ENCODE measurements around the gene STK11. TPM values are rescaled to one million over a fixed set of nuclear protein-coding genes. Genes with fewer than 3 reads are reported as not detected.

The STK11 gene
- total RNA-seq, 1 donor from 2014 or later, result 64.9 TPM

GRCh38 chr19:1251330-1252220, 46.0 kb downstream of the STK11 start:
- peak; percentile 78 for DNase-seq

- peak; percentile 74 for DNase-seq
Measured at GRCh38 chr19:1252221-1252820, 46.7 kb downstream of the STK11 start.

- peak; percentile 77 for DNase-seq
Measured at GRCh38 chr19:1252821-1253513, 47.4 kb downstream of the STK11 start.

DNA sequence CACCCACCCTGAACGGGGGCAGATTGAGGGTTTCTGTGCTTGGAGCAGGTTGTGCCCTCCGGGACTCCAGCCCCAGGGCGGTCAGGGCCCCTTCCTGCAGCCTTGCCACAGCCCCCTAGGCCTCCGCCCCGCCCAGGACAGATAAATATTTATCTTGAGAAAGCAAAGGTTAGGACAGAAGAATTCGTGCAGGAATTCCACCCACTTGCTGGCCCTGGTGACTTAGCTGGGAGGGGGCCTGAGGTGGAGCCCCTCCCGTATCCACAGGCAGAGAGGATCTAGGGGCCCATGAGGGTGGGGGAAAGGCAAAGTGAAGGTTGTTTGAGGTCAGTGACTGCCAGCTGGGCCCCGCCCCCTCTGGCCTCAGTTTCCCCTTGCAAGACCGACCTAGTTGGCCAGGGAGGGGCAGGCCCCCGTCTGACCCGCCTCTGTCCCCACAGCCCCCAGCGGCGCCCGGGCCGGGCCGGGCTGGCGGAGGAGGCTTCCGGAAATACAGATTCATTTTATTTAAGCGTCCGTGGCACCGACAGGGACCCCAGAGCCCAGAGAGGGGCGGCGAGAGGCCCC, 48.0 kb downstream of the STK11 start:
- peak; percentile 56 for DNase-seq

DNA sequence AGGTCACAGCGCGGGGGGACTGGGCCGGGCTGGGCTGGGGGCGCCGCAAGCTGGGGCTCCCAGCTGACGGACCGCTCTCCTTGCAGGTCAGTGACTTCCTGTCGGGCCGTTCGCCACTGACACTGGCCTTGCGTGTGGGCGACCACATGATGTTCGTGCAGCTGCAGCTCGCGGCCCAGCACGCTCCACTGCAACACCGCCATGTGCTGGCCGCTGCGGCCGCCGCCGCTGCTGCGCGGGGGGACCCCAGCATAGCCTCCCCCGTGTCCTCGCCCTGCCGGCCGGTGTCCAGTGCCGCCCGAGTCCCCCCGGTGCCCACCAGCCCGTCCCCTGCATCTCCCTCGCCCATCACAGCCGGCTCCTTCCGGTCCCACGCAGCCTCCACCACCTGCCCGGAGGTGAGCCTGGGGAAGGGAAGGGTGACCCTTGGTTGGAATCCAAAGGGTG, 48.5 kb downstream of the STK11 start:
- DNase-seq, result no peak

DNA sequence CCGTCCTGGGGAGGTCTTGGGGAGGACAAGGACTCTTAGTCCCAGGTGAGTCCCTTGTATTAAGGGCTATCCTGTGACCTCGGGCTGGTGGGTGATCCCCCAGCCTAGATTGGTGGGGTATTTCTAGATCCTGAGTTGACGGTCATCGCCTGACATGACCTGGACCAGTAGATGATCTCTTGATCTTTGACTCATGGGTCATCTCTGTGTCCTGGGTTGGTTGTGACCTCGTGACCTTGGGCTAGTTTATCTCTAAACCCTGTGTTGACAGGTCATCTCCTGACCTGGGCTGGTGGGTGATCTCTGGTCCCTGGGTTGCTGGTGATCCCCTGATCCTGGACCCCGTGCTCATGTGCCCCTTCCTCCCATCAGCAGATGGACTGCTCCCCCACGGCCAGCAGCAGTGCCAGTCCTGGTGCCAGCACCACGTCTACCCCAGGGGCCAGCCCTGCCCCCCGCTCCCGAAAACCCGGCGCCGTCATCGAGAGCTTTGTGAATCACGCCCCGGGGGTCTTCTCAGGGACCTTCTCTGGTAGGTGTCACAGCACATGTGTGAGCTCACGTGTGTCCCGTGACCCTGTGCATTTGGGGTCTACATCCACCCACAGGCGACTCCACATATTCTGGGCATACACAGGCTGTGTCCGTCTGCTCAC, 49.1 kb downstream of the STK11 start:
- no peak for DNase-seq

DNA sequence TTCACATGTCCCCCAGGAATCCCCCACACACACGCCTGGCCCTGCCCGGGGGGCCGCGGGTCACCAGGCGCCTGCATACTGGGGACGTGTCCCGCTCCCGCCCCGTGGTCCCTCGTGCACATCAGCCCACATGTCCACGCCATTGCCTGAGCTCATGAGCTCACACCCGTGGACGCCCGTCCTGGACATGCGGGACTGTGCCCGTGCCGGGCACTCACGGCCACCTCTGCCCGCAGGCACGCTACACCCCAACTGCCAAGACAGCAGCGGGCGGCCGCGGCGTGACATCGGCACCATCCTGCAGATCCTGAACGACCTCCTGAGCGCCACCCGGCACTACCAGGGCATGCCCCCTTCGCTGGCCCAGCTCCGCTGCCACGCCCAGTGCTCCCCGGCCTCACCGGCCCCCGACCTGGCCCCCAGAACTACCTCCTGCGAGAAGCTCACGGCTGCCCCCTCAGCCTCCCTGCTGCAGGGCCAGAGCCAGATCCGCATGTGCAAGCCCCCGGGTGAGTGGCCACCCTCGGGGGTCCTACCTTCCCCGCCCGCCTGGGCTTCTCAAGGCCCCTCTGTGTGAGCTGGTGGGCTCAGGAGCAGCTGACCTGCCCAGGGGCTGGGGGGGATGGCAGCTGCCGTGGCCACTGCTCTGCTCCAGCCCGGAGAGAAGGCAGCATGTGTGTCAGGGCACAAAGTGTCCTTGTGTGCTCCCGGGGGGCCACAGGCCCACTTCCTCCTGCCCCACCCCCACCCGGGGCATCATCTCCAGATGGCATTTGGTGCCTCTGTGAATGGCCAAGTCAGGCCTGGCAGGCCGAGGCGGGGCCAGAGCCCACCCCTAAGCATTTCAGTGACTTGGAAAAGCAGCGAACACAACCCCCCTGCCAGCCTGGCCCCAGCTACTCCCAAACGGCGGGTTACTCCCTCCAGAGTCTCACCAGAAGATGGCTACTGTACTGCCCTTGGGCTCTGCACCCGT, 49.9 kb downstream of the STK11 start:
- DNase-seq, result peak; percentile 60

DNA sequence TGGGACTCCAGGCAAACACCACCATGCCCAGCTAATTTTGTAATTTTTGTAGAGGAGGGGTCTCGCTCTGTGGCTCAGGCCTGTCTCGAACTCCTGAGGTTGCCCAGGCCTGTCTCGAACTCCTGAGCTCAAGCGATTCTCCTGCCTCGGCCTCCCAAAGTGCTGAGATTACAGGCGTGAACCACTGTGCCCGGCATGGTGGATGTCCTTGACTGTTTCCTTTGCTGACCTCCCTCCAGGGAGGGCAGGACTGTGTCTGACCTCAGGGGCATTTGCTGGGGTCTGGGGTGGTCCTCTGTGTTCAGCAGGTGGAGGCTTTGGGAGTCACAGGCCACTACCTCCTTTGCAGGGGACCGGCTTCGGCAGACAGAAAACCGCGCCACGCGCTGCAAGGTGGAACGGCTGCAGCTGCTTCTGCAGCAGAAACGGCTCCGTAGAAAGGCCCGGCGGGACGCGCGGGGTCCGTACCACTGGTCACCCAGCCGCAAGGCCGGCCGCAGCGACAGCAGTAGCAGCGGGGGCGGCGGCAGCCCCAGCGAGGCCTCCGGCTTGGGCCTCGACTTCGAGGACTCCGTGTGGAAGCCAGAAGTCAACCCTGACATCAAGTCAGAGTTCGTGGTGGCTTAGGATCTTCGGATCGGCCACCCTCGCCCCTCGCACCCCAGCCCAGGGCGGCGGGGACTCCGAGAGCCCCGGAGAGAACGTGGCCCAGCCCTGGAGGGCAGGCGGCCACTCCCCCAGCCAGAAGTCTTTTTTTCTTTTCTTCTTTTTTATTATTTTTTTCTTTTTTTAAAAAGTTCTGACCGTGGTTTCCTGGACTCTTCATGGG, 51.3 kb downstream of the STK11 start:
- no peak for DNase-seq

DNA sequence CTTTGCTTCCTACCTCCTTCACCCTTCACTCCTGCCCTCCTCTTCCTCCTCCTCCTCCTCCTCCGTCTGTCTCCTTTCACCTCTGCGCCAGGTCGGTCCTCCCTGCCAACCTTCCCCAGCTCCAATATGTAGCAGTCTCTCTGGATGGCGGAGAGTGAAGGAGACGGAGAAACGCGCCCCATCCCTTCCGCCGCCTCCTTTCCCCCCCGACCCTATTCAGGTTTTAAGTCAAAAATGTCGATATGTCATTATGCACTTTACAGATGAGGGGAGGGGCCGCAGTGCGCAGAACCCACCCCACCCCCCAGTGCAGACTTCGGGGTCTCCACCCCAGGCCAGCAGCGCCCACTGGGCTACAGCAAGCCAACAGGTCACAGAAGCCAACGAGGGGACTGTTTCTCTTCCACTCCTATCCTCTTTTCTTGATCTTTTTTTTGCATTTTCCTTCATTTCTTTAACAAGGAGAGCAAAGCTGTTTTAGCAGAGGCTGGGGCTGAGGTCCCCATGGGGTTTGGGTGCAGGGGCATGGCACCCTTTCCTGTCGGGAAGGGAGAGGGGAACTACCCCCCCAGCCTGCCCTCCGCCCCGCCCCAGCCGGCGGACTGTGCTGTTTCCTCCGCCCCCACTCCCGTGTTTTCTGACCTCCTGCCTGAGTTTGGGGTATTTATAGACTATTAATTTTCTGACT, 52.0 kb downstream of the STK11 start:
- DNase-seq, result no peak

DNA sequence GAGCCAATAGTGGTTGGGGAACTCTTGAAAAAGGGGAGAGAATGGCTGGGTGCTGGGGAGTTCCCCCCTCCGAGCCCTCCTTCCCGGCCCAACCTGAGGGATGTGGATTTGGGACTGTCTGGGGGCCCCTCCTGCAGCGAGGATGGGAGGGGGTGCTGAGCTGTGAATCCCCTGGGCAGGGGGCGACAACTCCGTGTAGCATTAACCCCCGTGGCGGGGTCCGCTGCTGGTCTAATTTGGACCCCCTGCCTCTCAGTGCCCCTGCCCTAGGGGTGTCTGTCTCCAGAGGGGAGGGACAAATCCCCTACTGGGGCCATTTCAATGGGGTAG, 52.5 kb downstream of the STK11 start:
- DNase-seq, result no peak

GRCh38 chr19:1258707-1259205, 53.2 kb downstream of the STK11 start:
- DNase-seq, result no peak

GRCh38 chr19:1259206-1259875, 53.8 kb downstream of the STK11 start:
- DNase-seq, result peak; percentile 52

DNA sequence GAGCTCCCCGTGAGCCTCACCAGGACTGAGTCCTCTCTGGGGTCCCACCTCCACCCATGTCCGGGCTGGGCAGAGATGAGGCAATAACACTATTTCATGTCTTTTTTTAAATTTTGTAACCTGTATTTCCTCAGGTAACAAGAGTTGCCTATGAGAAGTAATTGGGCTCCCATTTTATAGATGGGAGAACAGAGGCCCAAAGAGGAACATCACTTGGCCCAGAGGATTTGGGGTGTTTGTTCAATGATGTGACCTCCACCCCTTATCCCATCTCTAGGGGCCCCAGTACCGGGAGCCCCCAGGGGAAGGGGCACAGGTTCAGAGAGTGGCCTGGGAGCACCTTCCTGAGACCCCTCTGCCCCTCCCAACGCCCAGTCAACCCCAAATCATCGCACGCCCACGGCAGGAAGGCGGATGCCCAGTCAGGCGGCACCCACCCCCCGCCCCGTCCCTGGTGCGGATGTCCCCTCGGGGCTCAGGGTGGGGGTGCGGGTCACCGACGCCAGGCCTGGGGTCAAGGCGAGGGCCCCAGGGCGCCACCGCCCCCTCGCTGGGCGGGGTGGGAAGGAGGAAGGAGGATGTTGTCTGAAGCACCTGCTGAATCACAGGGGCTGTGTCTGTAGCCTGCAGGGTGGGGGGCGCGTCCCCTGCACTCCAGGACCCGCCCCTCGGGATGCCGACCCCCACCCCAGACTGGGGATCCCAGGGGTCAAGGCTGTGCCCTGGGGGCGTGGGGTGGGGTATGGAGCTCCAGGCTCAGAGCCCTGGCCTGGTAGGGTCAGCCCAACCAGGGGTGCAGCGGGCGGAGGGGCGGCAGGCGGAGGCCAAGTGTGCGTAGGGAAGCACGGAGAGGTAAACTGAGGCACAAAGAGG, 54.5 kb downstream of the STK11 start:
- DNase-seq, result no peak

GRCh38 chr19:1260749-1261537, 55.4 kb downstream of the STK11 start:
- DNase-seq, result peak; percentile 98

DNA sequence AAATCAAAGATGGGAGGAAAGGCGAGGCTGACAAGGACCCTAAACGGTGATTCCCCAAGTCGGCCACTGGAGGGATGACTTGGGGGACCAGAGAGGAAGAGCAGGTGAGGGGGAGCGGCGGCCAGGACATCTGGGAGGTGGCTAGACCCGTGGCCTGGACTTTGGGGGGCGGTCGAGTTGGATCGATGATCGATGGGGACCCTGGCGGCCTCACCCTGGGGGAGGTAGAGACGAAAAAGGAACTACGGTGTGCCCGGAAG, 55.9 kb downstream of the STK11 start:
- no peak for DNase-seq

DNA sequence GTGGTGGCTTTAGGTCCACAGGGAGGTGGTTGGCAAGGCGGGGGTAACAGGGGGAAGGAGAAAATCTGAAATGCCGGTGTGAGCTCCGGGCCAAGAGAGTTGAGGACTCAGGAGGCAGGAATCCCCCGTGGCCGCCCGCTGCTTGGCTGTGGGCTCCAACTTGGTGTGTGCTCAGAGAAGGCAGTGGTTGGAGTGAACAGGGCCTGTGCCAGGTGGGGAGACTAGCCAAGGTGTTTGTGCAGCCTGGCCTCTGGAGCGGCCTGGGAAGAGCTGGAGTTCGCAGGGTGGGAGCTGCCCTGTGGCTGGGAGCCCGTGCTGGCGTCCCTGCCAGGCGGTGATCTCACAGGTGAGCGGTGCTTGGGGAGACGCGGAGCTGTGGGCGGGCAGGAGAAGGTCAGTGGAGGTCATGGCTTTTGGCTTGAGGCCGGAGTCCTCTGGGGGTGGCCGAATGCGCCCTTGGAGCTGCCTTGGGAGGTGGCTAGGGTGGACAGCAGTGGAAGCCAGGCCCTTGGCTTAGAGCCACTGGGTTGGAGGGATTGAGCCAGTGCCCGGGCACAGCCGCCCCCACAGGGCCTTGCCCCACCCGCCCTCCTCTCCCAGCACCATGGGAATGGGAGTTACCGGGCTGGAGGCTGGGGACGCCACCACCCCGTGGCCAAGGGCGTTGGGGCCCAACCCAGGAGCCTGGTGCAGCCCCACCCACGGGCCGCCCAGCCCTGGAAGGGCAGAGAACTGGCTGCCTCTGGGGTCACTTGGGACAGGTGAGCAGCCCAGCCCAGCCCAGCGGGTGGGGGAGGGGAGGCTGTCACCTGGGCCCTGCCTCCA, 56.4 kb downstream of the STK11 start:
- peak; percentile 43 for DNase-seq
